ENCODE data around the gene KRTAP10-6.
"Not testable (repeated sequence)": the region's sequence is repeated elsewhere in the genome, so short reads cannot be mapped to it uniquely, and the experiment has no call there.

Gene KRTAP10-6

DNA sequence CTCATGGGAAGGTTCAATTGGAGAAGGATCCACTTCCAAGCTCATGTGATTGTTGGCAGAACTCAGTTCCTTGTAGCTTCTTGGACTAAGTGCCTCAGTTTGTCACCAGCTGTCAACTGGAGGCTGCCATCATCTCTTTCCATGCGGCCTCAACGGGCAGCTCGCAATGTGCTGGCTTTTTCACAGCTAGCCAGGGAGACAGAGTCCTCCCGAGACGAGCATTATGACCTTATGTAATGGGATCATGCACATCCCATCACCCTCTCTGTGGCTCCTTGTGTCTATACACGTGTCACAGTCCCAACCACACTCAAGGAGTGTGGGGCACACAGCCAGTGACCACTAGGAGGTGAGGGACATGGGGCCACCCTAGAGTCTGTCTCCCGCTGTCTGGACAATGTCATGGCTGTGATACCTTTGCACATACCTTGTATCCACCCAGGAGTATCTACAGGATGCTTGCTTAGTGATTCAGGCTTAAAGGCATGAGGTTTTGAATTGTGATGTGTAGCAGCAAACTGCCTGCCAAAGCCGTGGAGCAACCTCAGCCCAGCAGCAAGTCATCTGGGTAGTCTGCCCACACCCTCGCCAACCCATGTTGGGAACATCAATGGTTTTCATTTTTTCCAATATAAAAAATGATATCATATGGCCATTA is 3.9 kb upstream of the KRTAP10-6 start:
- no peak for DNase-seq

- no peak for DNase-seq
Measured at GRCh38 chr21:44595524-44595923, 3.2 kb upstream of the KRTAP10-6 start.

- no peak for DNase-seq
Measured at GRCh38 chr21:44594406-44594916, 2.2 kb upstream of the KRTAP10-6 start.

DNA sequence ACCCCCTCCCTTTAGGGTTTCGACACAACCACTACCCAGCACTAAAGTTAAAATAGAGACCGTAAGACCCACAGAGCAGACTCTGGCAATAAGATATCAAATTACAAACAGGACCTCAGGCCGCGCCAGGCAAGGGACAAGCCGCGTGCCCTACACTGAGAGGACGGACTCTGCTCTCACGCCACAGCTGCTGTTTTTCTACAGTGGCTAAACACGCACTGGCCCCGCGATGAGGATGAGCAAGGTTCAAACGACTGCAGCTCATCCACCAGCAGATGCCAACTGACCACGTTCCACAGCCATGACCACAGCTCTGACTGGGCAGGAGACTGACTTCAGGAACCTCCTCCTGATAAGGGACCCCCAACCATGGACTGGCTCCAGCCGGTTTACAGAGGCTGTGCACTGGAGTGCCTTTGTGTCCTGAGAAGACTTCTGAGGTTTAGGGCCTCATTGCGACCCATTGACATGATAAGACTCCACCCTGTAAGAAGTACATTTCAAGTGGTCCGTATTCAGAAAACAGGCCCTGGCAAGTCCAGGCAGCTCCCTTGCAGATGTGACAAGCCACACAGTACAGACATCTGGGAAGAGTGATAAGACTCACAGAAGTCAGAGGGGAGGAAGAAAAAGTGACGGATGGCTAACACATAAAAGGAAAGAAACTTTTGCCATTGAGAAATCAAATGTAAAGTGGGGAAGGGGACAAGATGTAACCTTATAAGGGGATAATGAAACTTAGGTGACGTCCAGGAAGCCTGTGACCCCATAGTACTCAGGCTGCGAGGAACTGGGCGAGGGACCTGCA is 1.5 kb upstream of the KRTAP10-6 start:
- no peak for DNase-seq

DNA sequence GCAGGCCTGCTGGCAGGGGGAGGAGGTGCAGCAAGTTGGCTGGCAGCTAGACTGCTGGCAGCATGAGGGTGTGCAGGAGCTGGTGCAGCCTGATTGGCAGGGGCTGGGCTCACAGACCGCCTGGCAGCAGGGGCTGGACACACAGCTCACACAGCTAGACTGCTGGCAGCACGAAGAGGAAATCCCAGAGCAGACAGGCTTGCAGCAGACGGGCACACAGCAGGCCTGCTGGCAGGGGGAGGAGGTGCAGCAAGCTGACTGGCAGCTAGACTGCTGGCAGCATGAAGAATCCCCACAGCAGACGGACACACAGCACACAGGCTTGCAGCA is 539 bp downstream of the KRTAP10-6 start:
- DNase-seq, result not testable (repeated sequence)

- peak in 1 of 2 experiments; percentile 42 for DNase-seq
Measured at GRCh38 chr21:44590897-44591800, 1.2 kb downstream of the KRTAP10-6 start.

GRCh38 chr21:44590311-44590721 is 2.0 kb downstream of the KRTAP10-6 start:
- DNase-seq, result no peak

GRCh38 chr21:44589586-44590305 is 2.6 kb downstream of the KRTAP10-6 start:
- DNase-seq, result no peak

- no peak for DNase-seq
Measured at GRCh38 chr21:44589094-44589493, 3.2 kb downstream of the KRTAP10-6 start.

- no peak for DNase-seq
Measured at GRCh38 chr21:44585892-44586291, 6.4 kb downstream of the KRTAP10-6 start.

DNA sequence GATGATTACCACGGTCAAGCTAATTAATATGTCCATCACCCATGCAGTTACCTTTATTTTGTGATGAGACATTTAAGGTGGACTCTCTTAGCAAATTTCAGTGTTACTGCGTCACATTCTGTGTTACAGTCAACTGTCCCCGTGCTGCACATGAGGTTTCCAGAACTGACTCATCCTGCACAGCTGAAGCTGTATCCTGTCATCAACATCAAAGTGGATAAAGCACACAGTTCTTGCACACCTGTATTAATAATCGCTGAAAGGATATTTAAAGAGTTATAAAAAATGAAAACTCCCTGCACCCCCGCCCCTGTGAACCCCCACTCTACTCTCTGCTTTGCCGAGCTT is 8.5 kb downstream of the KRTAP10-6 start:
- peak; percentile 24 to 31 for DNase-seq

DNA sequence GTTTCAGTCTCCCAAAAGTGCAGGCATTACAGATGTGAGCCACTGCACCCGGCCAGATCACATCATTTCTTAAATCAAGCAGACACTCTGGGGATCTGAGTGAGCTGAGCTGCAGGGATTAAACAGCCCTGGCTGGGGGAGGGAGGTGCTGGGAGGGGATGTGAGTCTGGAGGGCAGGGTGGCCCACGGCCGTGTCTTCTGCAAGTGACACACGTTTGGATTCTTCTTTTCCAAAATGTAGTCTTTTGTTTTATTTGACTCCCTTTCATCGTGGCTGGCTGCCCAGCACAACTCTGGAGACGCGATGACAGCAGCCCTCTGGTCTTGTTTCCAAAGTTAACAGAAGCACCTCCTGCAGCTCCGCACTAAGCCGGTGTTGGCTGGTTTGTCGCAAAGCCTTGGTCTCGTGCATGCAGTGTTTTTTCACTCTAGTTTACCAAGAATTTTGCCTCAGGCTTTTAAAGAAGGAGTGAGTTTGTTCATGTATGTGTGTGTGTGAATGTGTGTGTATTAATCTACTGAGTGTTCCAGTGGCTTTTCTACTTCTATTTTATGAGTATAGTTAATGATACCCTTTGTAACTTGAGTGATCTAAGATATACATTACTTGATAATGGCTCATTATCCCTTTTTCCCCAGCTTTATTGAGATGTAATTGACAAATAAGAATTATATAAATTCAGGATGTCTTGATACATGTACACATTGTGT is 9.1 kb downstream of the KRTAP10-6 start:
- no peak for DNase-seq

- peak; percentile 82 to 90 for DNase-seq
Measured at GRCh38 chr21:44582055-44582454, 10.2 kb downstream of the KRTAP10-6 start.

- DNase-seq, result no peak
Measured at GRCh38 chr21:44581158-44581557, 11.1 kb downstream of the KRTAP10-6 start.

DNA sequence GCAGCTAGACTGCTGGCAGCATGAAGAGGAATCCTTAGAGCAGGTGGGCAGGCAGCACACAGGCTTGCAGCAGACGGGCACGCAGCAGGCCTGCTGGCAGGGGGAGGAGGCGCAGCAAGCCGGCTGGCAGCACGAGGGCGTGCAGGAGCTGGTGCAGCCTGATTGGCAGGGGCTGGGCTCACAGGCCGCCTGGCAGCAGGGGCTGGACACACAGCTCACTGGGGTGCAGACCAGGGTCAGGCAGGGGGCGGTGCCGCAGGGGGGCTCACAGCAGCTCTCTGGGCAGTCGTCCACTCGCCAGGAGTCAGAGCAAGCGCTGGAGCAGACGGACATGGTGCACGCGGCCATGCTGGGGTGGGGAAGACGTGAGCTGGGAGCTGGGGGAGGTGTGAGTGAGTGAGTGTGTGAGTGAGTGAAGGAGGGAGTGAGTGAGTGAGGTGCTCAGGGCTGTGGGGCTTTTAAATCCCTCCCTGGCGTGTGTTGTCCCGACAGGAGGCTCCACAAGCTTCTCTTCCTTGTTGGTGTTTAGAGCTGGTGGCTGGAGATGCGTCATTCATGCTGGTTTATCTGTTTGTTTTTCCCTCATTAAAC is 12.0 kb downstream of the KRTAP10-6 start, which contains the start of gene KRTAP10-5:
TSS of gene KRTAP10-5 (minus strand) at position 374 of the 591 bp plus-strand sequence. CDS start at position 348, 26 bp downstream.
- DNase-seq, result peak in 1 of 2 experiments; percentile 69

GRCh38 chr21:44579833-44580144 is 12.5 kb downstream of the KRTAP10-6 start:
- DNase-seq, result no peak

DNA sequence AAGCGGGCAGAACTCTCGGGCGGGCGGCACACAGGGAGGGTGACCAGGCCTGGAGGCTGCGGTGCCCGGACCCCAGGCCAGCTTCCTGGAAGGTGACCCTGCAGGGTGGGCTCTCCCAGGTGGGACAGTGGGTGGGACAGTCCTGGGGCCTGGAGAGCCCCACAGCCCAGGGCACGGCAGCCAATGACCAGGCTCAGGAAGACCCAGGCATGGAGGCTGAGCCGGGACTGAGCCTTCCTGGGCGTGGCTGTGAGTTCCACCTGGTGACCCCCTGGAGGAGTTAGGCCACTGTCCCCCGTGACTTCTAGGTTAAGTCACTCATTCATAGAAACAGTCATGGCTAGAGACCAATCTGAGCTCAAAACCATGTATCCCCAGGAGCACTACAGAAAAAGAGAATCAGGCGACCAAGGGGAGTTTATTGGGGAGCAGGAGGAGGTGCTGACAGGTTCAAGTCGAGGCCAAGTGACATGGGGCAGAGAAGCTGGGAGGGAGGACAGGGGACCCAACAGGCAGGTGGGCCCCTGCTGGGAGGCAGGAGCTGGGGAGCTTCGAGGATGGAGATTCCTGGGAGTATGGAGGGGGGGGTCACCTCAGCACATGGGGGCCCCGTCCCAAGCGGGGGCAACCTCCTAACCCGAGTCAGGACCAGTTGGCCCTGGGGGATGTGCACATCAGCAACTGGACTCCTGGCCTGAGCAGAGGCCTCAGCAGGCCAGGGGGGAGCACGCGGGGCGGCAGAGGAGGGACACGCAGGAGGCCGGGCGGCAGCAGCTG is 13.1 kb downstream of the KRTAP10-6 start:
- no peak for DNase-seq

DNA sequence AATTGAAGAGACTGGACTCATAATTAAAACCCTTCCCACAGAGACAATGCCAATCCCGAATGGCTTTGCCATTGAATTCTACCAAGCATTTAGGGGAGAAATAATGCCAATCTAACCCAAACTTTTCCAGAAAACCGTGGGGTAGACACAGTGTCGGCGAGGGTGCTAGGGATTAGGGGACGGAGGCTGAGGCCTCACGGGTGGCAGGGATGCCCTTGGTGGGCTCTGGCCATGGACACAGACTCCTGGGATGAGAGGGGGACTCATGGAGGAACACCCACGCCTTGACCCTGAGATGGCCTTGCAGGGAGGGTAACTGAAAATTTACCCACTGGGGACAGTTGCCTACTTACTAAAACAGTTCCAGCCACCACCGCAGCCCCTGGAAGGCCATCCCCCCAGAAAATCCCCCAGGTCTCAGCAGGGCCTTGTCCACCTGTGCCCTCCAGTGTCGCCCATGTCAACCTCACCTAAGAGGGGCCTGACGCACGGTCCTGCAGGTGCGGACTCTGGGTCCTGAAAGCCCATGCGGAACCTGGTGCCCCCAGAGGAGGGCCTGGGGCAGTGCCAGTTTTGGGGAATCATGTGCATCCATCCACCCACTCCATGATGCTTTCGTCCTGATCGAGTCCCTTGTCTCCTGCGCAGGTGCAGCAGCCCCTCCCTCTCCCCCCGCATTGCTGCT is 13.8 kb downstream of the KRTAP10-6 start:
- DNase-seq, result no peak

DNA sequence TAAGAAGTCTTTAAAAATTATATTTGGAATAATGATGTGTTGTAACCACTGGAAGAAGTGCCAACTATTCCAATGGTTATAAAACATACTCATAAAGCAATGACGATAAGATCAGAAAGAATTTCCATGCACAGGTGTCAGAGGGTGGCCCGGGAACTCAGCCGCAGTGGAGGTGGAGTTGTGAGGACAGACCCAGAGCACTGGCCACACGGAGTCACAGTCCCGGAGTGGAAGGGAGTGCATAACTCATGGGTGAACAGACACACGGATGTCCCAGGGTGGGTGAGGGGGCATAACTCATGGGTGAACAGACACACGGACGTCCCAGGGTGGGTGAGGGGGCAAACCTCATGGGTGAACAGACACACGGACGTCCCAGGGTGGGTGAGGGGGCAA is 16.3 kb downstream of the KRTAP10-6 start:
- no peak for DNase-seq

Measured in SHP77 (cell line).